Esophagus squamous epithelium (tissue), 5 donors: ENCODE results near the gene YPEL2. TPM values are rescaled to one million over a fixed set of nuclear protein-coding genes. Genes with fewer than 3 reads are reported as not detected.
A peak's percentile ranks its signal among the peaks of the same experiment; 100 is the strongest.

Experiments
- DNase-seq: peaks from one replicate; lab custom pipeline; 2025; lab: John Stamatoyannopoulos, UW
- H3K27ac ChIP-seq, 4 donors: fragments of 200-600 bp; sonication (generic); one replicate each; pipeline ENCODE4 v1.5.1; 2016 to 2019; ENCODE audit warnings: mild to moderate bottlenecking in 1 of 4
- H3K27me3 ChIP-seq, 4 donors: fragments of 200-600 bp; sonication (generic); 1 replicate in 3 of 4; 2 replicates in 1 of 4; pipeline versions ENCODE4 v1.5.1 to v1.6.0; 2017 to 2021; ENCODE audit warnings: antibody characterized with exemption in 1 of 4
- H3K36me3 ChIP-seq, 3 donors: fragments of 200-600 bp; sonication (generic); one replicate each; pipeline ENCODE4 v1.5.1; 2016 to 2019
- H3K4me1 ChIP-seq, 3 donors: fragments of 200-600 bp; sonication (generic); one replicate each; pipeline ENCODE4 v1.5.1; 2017 to 2019
- H3K4me3 ChIP-seq, 4 donors: fragments of 200-600 bp; sonication (generic); 1 replicate in 3 of 4; 2 replicates in 1 of 4; pipeline ENCODE4 v1.5.1; 2016 to 2019; ENCODE audit warnings: mild to moderate bottlenecking in 2 of 4, moderate library complexity in 1 of 4
- H3K9me3 ChIP-seq, 3 donors: fragments of 200-600 bp; sonication (generic); one replicate each; pipeline ENCODE4 v1.5.1; 2016 to 2019
- CTCF ChIP-seq, 6 experiments: fragments of 450-650 bp in 4 of 6; fragments of 200-600 bp in 2 of 6; sonication (generic) in 2 of 6; IDR thresholded peaks; one replicate each; pipeline ENCODE4 v1.5.1; 2016 to 2019; ENCODE audit warnings: antibody characterized with exemption in 6 of 6, mild to moderate bottlenecking in 4 of 6, moderate library complexity in 4 of 6
- POLR2A ChIP-seq, 4 donors: fragments of 450-650 bp; IDR thresholded peaks; one replicate each; pipeline ENCODE4 v1.6.1; 2017; ENCODE audit warnings: antibody characterized with exemption in 4 of 4, mild to moderate bottlenecking in 4 of 4, moderate library complexity in 3 of 4
- WGBS, 2 donors: methylation state at CpG; one replicate each; pipeline ENCODE4 v1.1.5; 2018; 5-methylcytosine and 5-hydroxymethylcytosine counted together
- intact Hi-C: fragments of 100-400 bp; cut with DNase I; formaldehyde crosslinking; loops from one replicate; pipeline ENCODE4 v1.15.0; 2022
- total RNA-seq, 4 donors: library from RNA; depleted of rRNA; stranded (reverse); fragments of >200 nt; gene quantifications; one replicate each; pipeline ENCODE4 v1.1.0, GENCODE V29; 2016
- donor health status: DM: yes; HTN: yes; CAD: no.

The YPEL2 gene
- total RNA-seq, 4 donors from 2014 or later, result 5.5 to 18.3 (median 11.2) TPM

- Histone ChIP-seq H3K4me3 (no peak overlapping the region), H3K27ac (peak overlapping the region; percentile 63 to 90 (median 86)), H3K9me3 (no peaks in the 10 kb centered on the region), H3K27me3 (no peaks in the 10 kb centered on the region), H3K4me1 (peaks cover 37 to 94% (median 76%) of the 10 kb centered on the region in 3 donors), H3K36me3 (no peaks in the 10 kb centered on the region)
- TF ChIP-seq POLR2A (IDR thresholded peaks at IDR 0.05) (no peak), CTCF (IDR thresholded peaks at IDR 0.05) (no peak)
- intact Hi-C loops, result no loop called here
- no peak for DNase-seq
- WGBS, 2 donors, result 80 to 92% methylated on average over 4 of the region's 4 CpGs
These were observed 43.2 kb downstream of the YPEL2 start for GRCh38 chr17:59374612-59375011.

GRCh38 chr17:59375857-59376256 is 44.4 kb downstream of the YPEL2 start:
- no peak for DNase-seq
- TF ChIP-seq POLR2A (IDR thresholded peaks at IDR 0.05) (no peak), CTCF (IDR thresholded peaks at IDR 0.05) (no peak)
- H3K9me3 ChIP-seq, result no peaks in the 10 kb centered on the region
- peaks cover 36 to 91% (median 68%) of the 10 kb centered on the region in 3 donors for H3K4me1 ChIP-seq
- H3K36me3 ChIP-seq, result no peaks in the 10 kb centered on the region
- H3K27ac ChIP-seq, result peak overlapping the region in 3 of 4 donors; percentile 62 to 90 (median 86)
- no peaks in the 10 kb centered on the region for H3K27me3 ChIP-seq
- no peak overlapping the region for H3K4me3 ChIP-seq
- intact Hi-C loops, result no loop called here

- intact Hi-C loops, result no loop called here
- Histone ChIP-seq H3K27ac (peak overlapping the region in 3 of 4 donors; percentile 62 to 90 (median 86)), H3K27me3 (no peaks in the 10 kb centered on the region), H3K4me1 (peaks cover 33 to 91% (median 68%) of the 10 kb centered on the region in 3 donors), H3K4me3 (no peak overlapping the region), H3K36me3 (no peaks in the 10 kb centered on the region), H3K9me3 (no peaks in the 10 kb centered on the region)
- TF ChIP-seq POLR2A (IDR thresholded peaks at IDR 0.05) (no peak), CTCF (IDR thresholded peaks at IDR 0.05) (no peak)
- 81 to 87% methylated on average over 5 of the region's 5 CpGs for WGBS, 2 donors
- DNase-seq, result no peak
These were observed 45.1 kb downstream of the YPEL2 start for GRCh38 chr17:59376506-59376905.

- Histone ChIP-seq H3K9me3 (no peaks in the 10 kb centered on the region), H3K27ac (peak overlapping the region in 3 of 4 donors; percentile 62 to 82 (median 74)), H3K36me3 (no peaks in the 10 kb centered on the region), H3K4me1 (peaks cover 30 to 91% (median 69%) of the 10 kb centered on the region in 3 donors), H3K27me3 (no peaks in the 10 kb centered on the region), H3K4me3 (no peak overlapping the region)
- no peak for TF ChIP-seq CTCF (IDR thresholded peaks at IDR 0.05)
- TF ChIP-seq POLR2A (IDR thresholded peaks at IDR 0.05), result no peak
- WGBS, 2 donors, result 52 to 71% methylated on average over 2 to 3 of the region's 3 CpGs
- intact Hi-C loops, result no loop called here
- no peak for DNase-seq
These were observed 46.0 kb downstream of the YPEL2 start for GRCh38 chr17:59377410-59377809.

- no peak for TF ChIP-seq POLR2A (IDR thresholded peaks at IDR 0.05)
- no peak for TF ChIP-seq CTCF (IDR thresholded peaks at IDR 0.05)
- H3K4me3 ChIP-seq, result no peak overlapping the region
- H3K9me3 ChIP-seq, result no peaks in the 10 kb centered on the region
- no peaks in the 10 kb centered on the region for H3K27me3 ChIP-seq
- peaks cover 18 to 78% (median 56%) of the 10 kb centered on the region in 3 donors for H3K4me1 ChIP-seq
- WGBS, 2 donors, result 30 to 45% methylated on average over 4 of the region's 4 CpGs
- no peaks in the 10 kb centered on the region for H3K36me3 ChIP-seq
- peak overlapping the region; percentile 39 to 82 (median 68) for H3K27ac ChIP-seq
- intact Hi-C loops, result no loop called here
- no peak for DNase-seq
These were observed 47.2 kb downstream of the YPEL2 start for GRCh38 chr17:59378675-59379074.
